ENCODE results near the gene METTL21A. TPM values are rescaled to one million over a fixed set of nuclear protein-coding genes. Genes with fewer than 3 reads are reported as not detected.

The METTL21A gene
- total and polyA plus RNA-seq, 2 of the 13 experiments (the other 11 are each of a cell fraction or from before 2014, with no cell fraction given) = 42.4 to 61.2 TPM

DNA sequence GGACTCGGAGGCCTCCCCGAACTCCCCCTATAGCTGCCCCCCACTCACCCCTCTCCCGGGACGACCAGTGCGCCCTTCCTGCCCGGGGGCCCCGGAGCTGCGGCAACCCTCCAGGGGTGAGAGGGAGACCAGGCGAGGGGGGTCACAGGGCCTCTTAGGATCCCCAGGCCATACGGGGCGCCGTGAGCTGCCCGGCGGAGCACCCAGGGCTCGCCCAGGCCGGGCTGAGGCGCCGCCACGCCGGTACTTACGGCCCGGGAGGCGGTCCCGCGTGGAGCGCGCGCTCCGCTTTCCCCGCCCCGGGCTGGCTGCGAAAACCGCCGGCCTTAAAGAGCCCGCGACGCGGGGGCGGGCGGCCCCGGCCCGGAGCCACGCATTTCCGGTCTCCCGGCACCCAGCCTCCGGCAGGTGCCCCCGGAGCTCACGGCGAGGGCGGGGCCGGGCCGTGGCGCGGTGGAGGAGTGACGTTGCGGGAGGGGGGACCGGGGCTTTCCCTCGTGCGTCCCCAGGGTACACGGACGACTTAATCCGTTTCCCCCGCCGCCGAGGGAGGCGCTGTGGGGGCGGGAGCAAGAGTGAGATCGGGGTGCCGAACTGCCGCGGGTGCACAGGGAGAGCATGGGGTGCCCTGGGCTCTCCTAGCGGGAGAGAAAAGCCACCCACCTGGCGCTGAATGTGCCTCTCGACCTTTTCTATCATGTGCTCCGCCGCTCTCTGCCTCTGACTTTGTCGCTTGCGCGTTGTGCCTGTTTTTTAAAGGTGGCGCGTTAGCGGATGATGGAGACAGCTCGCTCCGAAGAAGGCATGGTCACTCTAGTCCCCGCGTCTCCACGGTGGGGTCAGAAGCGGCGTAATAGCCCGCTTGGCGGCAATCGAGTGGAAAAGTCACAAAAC lies at the start of gene METTL21A (continued):
- TF ChIP-seq, protein P1, sequence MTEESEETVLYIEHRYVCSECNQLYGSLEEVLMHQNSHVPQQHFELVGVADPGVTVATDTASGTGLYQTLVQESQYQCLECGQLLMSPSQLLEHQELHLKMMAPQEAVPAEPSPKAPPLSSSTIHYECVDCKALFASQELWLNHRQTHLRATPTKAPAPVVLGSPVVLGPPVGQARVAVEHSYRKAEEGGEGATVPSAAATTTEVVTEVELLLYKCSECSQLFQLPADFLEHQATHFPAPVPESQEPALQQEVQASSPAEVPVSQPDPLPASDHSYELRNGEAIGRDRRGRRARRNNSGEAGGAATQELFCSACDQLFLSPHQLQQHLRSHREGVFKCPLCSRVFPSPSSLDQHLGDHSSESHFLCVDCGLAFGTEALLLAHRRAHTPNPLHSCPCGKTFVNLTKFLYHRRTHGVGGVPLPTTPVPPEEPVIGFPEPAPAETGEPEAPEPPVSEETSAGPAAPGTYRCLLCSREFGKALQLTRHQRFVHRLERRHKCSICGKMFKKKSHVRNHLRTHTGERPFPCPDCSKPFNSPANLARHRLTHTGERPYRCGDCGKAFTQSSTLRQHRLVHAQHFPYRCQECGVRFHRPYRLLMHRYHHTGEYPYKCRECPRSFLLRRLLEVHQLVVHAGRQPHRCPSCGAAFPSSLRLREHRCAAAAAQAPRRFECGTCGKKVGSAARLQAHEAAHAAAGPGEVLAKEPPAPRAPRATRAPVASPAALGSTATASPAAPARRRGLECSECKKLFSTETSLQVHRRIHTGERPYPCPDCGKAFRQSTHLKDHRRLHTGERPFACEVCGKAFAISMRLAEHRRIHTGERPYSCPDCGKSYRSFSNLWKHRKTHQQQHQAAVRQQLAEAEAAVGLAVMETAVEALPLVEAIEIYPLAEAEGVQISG (CRISPR knock-in tag; IDR thresholded peaks at IDR 0.05) = peak; percentile 86
- TF ChIP-seq, protein P2, sequence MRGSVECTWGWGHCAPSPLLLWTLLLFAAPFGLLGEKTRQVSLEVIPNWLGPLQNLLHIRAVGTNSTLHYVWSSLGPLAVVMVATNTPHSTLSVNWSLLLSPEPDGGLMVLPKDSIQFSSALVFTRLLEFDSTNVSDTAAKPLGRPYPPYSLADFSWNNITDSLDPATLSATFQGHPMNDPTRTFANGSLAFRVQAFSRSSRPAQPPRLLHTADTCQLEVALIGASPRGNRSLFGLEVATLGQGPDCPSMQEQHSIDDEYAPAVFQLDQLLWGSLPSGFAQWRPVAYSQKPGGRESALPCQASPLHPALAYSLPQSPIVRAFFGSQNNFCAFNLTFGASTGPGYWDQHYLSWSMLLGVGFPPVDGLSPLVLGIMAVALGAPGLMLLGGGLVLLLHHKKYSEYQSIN (CRISPR knock-in tag; IDR thresholded peaks at IDR 0.05; ENCODE audit: borderline replicate concordance) = 0 out of 2 replicates have a peak, but pooled peaks have one; percentile 38
- TF ChIP-seq ETV5 (CRISPR knock-in tag; IDR thresholded peaks at IDR 0.05; ENCODE audit: borderline replicate concordance) = peak; percentile 94
- TF ChIP-seq ZNF10 (CRISPR knock-in tag; IDR thresholded peaks at IDR 0.05; ENCODE audit: borderline replicate concordance, low read depth) = no peak
- TF ChIP-seq, protein P3, sequence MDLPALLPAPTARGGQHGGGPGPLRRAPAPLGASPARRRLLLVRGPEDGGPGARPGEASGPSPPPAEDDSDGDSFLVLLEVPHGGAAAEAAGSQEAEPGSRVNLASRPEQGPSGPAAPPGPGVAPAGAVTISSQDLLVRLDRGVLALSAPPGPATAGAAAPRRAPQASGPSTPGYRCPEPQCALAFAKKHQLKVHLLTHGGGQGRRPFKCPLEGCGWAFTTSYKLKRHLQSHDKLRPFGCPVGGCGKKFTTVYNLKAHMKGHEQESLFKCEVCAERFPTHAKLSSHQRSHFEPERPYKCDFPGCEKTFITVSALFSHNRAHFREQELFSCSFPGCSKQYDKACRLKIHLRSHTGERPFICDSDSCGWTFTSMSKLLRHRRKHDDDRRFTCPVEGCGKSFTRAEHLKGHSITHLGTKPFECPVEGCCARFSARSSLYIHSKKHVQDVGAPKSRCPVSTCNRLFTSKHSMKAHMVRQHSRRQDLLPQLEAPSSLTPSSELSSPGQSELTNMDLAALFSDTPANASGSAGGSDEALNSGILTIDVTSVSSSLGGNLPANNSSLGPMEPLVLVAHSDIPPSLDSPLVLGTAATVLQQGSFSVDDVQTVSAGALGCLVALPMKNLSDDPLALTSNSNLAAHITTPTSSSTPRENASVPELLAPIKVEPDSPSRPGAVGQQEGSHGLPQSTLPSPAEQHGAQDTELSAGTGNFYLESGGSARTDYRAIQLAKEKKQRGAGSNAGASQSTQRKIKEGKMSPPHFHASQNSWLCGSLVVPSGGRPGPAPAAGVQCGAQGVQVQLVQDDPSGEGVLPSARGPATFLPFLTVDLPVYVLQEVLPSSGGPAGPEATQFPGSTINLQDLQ (CRISPR knock-in tag; IDR thresholded peaks at IDR 0.05) = peak; percentile 92
- peak in 1 of 2 experiments; percentile 49; a peak in 1 of 4 replicates for TF ChIP-seq NR2F1 (CRISPR knock-in tag; IDR thresholded peaks at IDR 0.05)
- TF ChIP-seq, protein P4, sequence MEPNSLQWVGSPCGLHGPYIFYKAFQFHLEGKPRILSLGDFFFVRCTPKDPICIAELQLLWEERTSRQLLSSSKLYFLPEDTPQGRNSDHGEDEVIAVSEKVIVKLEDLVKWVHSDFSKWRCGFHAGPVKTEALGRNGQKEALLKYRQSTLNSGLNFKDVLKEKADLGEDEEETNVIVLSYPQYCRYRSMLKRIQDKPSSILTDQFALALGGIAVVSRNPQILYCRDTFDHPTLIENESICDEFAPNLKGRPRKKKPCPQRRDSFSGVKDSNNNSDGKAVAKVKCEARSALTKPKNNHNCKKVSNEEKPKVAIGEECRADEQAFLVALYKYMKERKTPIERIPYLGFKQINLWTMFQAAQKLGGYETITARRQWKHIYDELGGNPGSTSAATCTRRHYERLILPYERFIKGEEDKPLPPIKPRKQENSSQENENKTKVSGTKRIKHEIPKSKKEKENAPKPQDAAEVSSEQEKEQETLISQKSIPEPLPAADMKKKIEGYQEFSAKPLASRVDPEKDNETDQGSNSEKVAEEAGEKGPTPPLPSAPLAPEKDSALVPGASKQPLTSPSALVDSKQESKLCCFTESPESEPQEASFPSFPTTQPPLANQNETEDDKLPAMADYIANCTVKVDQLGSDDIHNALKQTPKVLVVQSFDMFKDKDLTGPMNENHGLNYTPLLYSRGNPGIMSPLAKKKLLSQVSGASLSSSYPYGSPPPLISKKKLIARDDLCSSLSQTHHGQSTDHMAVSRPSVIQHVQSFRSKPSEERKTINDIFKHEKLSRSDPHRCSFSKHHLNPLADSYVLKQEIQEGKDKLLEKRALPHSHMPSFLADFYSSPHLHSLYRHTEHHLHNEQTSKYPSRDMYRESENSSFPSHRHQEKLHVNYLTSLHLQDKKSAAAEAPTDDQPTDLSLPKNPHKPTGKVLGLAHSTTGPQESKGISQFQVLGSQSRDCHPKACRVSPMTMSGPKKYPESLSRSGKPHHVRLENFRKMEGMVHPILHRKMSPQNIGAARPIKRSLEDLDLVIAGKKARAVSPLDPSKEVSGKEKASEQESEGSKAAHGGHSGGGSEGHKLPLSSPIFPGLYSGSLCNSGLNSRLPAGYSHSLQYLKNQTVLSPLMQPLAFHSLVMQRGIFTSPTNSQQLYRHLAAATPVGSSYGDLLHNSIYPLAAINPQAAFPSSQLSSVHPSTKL (CRISPR knock-in tag; IDR thresholded peaks at IDR 0.05) = peak; percentile 76
- TF ChIP-seq HNRNPK (IDR thresholded peaks at IDR 0.05; ENCODE audit: low read depth, low read length, poor library complexity, severe bottlenecking) = peak; percentile 74
- TF ChIP-seq NBN (conservative IDR thresholded peaks at IDR 0.05) = no peak
- TF ChIP-seq HDAC6 (IDR thresholded peaks at IDR 0.05; ENCODE audit: low read depth, low read length) = no peak
- TF ChIP-seq, protein P5, sequence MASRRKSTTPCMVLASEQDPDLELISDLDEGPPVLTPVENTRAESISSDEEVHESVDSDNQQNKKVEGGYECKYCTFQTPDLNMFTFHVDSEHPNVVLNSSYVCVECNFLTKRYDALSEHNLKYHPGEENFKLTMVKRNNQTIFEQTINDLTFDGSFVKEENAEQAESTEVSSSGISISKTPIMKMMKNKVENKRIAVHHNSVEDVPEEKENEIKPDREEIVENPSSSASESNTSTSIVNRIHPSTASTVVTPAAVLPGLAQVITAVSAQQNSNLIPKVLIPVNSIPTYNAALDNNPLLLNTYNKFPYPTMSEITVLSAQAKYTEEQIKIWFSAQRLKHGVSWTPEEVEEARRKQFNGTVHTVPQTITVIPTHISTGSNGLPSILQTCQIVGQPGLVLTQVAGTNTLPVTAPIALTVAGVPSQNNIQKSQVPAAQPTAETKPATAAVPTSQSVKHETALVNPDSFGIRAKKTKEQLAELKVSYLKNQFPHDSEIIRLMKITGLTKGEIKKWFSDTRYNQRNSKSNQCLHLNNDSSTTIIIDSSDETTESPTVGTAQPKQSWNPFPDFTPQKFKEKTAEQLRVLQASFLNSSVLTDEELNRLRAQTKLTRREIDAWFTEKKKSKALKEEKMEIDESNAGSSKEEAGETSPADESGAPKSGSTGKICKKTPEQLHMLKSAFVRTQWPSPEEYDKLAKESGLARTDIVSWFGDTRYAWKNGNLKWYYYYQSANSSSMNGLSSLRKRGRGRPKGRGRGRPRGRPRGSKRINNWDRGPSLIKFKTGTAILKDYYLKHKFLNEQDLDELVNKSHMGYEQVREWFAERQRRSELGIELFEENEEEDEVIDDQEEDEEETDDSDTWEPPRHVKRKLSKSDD (CRISPR knock-in tag; IDR thresholded peaks at IDR 0.05; ENCODE audit: low read depth) = peak; percentile 74; the same call in 1 of the 2 replicates
- TF ChIP-seq ZNF558 (CRISPR knock-in tag; IDR thresholded peaks at IDR 0.05; ENCODE audit: borderline replicate concordance) = peak; percentile 75; the same call in 1 of the 2 replicates
- peak; percentile 72 for TF ChIP-seq BRD4 (CRISPR knock-in tag; IDR thresholded peaks at IDR 0.05)

All from HepG2 (cell line).